ENCODE results near the gene USH2A. TPM values are rescaled to one million over a fixed set of nuclear protein-coding genes. Genes with fewer than 3 reads are reported as not detected.

Gene USH2A
- total and polyA plus RNA-seq, 5 donors from 2014 or later = not detected

GRCh38 chr1:215661033-215661432 is 762.2 kb downstream of the USH2A start:
- Histone ChIP-seq H3K4me3 (ENCODE audit: low read depth, low read length) (no peak overlapping the region), H3K36me3 (ENCODE audit: control insufficient read depth, insufficient read depth, low read length) (no peaks in the 10 kb centered on the region), H3K9me3 (ENCODE audit: control insufficient read depth in 2 of 2, low read length in 2 of 2) (no peaks in the 10 kb centered on the region), H3K27me3 (ENCODE audit: control insufficient read depth, insufficient read depth, low read length) (no peaks in the 10 kb centered on the region), H3K4me1 (ENCODE audit: control insufficient read depth, insufficient read depth, low read length, poor library complexity, severe bottlenecking) (no peaks in the 10 kb centered on the region), H3K27ac (ENCODE audit: insufficient read depth, low read length, poor library complexity, severe bottlenecking) (no peak overlapping the region)
- H3K27ac Mint-ChIP-seq = no peak overlapping the region
- H3K27me3 Mint-ChIP-seq = no peaks in the 10 kb centered on the region
- no peak for DNase-seq
- no peak overlapping the region for H3K4me3 Mint-ChIP-seq
- H3K9me3 Mint-ChIP-seq = peaks cover 0 to 16% (median 4%) of the 10 kb centered on the region in 7 donors
- no peaks in the 10 kb centered on the region for H3K36me3 Mint-ChIP-seq
- no peaks in the 10 kb centered on the region for H3K4me1 Mint-ChIP-seq
- no peak for ATAC-seq (ENCODE audit: low read depth in 2 of 2)

GRCh38 chr1:215660259-215660658 is 763.0 kb downstream of the USH2A start:
- Mint-ChIP-seq H3K4me1 (no peaks in the 10 kb centered on the region), H3K36me3 (no peaks in the 10 kb centered on the region), H3K4me3 (no peak overlapping the region), H3K27me3 (no peaks in the 10 kb centered on the region), H3K9me3 (peaks cover 0 to 16% (median 4%) of the 10 kb centered on the region in 7 donors), H3K27ac (no peak overlapping the region)
- H3K9me3 ChIP-seq (ENCODE audit: control insufficient read depth in 2 of 2, low read length in 2 of 2) = no peaks in the 10 kb centered on the region
- no peaks in the 10 kb centered on the region for H3K27me3 ChIP-seq (ENCODE audit: control insufficient read depth, insufficient read depth, low read length)
- no peaks in the 10 kb centered on the region for H3K4me1 ChIP-seq (ENCODE audit: control insufficient read depth, insufficient read depth, low read length, poor library complexity, severe bottlenecking)
- no peak overlapping the region for H3K4me3 ChIP-seq (ENCODE audit: low read depth, low read length)
- ATAC-seq (ENCODE audit: low read depth in 2 of 2) (no peak), DNase-seq (no peak)
- H3K27ac ChIP-seq (ENCODE audit: insufficient read depth, low read length, poor library complexity, severe bottlenecking) = no peak overlapping the region
- no peaks in the 10 kb centered on the region for H3K36me3 ChIP-seq (ENCODE audit: control insufficient read depth, insufficient read depth, low read length)

GRCh38 chr1:215657047-215657446 is 766.2 kb downstream of the USH2A start:
- no peaks in the 10 kb centered on the region for H3K4me1 Mint-ChIP-seq
- H3K9me3 ChIP-seq (ENCODE audit: control insufficient read depth in 2 of 2, low read length in 2 of 2) = no peaks in the 10 kb centered on the region
- DNase-seq = no peak
- no peaks in the 10 kb centered on the region for H3K36me3 Mint-ChIP-seq
- no peak overlapping the region for H3K27ac Mint-ChIP-seq
- H3K4me3 Mint-ChIP-seq = no peak overlapping the region
- no peaks in the 10 kb centered on the region for H3K4me1 ChIP-seq (ENCODE audit: control insufficient read depth, insufficient read depth, low read length, poor library complexity, severe bottlenecking)
- no peak overlapping the region for H3K27ac ChIP-seq (ENCODE audit: insufficient read depth, low read length, poor library complexity, severe bottlenecking)
- no peak overlapping the region for H3K4me3 ChIP-seq (ENCODE audit: low read depth, low read length)
- peaks cover 0 to 9% (median 4%) of the 10 kb centered on the region in 7 donors for H3K9me3 Mint-ChIP-seq
- ATAC-seq (ENCODE audit: low read depth in 2 of 2) = no peak
- no peaks in the 10 kb centered on the region for H3K27me3 ChIP-seq (ENCODE audit: control insufficient read depth, insufficient read depth, low read length)
- no peaks in the 10 kb centered on the region for H3K36me3 ChIP-seq (ENCODE audit: control insufficient read depth, insufficient read depth, low read length)
- no peaks in the 10 kb centered on the region for H3K27me3 Mint-ChIP-seq

GRCh38 chr1:215652371-215652770 is 770.9 kb downstream of the USH2A start:
- ATAC-seq (ENCODE audit: low read depth in 2 of 2) (no peak), DNase-seq (no peak)
- Histone ChIP-seq H3K36me3 (ENCODE audit: control insufficient read depth, insufficient read depth, low read length) (no peaks in the 10 kb centered on the region), H3K27ac (ENCODE audit: insufficient read depth, low read length, poor library complexity, severe bottlenecking) (no peak overlapping the region), H3K4me1 (ENCODE audit: control insufficient read depth, insufficient read depth, low read length, poor library complexity, severe bottlenecking) (no peaks in the 10 kb centered on the region), H3K27me3 (ENCODE audit: control insufficient read depth, insufficient read depth, low read length) (no peaks in the 10 kb centered on the region), H3K4me3 (ENCODE audit: low read depth, low read length) (no peak overlapping the region), H3K9me3 (ENCODE audit: control insufficient read depth in 2 of 2, low read length in 2 of 2) (no peaks in the 10 kb centered on the region)
- no peaks in the 10 kb centered on the region for H3K4me1 Mint-ChIP-seq
- no peak overlapping the region for H3K4me3 Mint-ChIP-seq
- no peaks in the 10 kb centered on the region for H3K27me3 Mint-ChIP-seq
- no peaks in the 10 kb centered on the region for H3K36me3 Mint-ChIP-seq
- H3K27ac Mint-ChIP-seq = no peak overlapping the region
- peaks cover 0 to 5% (median under 1%) of the 10 kb centered on the region in 7 donors for H3K9me3 Mint-ChIP-seq

DNA sequence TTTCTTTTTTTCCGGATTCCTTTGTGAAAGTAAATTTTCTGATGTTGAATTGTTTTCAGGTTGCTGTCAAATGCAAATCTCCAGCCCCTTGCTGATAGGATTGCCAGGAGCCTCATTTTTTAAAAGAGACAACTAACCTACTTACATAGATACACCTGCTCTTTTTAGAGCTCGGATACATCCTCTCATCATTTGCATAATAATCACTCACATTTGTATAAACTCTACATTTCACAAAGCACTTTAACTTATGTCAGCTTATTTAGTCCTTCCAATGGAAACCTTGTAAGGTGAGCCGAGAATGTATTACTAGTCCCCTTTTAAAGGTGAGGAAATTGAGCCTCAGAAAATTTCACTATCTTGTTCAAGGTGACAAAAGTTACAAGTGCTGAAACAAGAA is 771.4 kb downstream of the USH2A start:
- Mint-ChIP-seq H3K36me3 (no peaks in the 10 kb centered on the region), H3K27ac (no peak overlapping the region), H3K9me3 (peaks cover 0 to 5% (median 0%) of the 10 kb centered on the region in 7 donors), H3K4me3 (no peak overlapping the region), H3K4me1 (no peaks in the 10 kb centered on the region), H3K27me3 (no peaks in the 10 kb centered on the region)
- Histone ChIP-seq H3K4me3 (ENCODE audit: low read depth, low read length) (no peak overlapping the region), H3K27ac (ENCODE audit: insufficient read depth, low read length, poor library complexity, severe bottlenecking) (no peak overlapping the region), H3K36me3 (ENCODE audit: control insufficient read depth, insufficient read depth, low read length) (no peaks in the 10 kb centered on the region), H3K27me3 (ENCODE audit: control insufficient read depth, insufficient read depth, low read length) (no peaks in the 10 kb centered on the region), H3K9me3 (ENCODE audit: control insufficient read depth in 2 of 2, low read length in 2 of 2) (no peaks in the 10 kb centered on the region), H3K4me1 (ENCODE audit: control insufficient read depth, insufficient read depth, low read length, poor library complexity, severe bottlenecking) (no peaks in the 10 kb centered on the region)
- ATAC-seq (ENCODE audit: low read depth in 2 of 2) = no peak
- DNase-seq = no peak

- no peaks in the 10 kb centered on the region for H3K4me1 Mint-ChIP-seq
- Histone ChIP-seq H3K4me1 (ENCODE audit: control insufficient read depth, insufficient read depth, low read length, poor library complexity, severe bottlenecking) (no peaks in the 10 kb centered on the region), H3K9me3 (ENCODE audit: control insufficient read depth in 2 of 2, low read length in 2 of 2) (no peaks in the 10 kb centered on the region), H3K36me3 (ENCODE audit: control insufficient read depth, insufficient read depth, low read length) (no peaks in the 10 kb centered on the region), H3K27me3 (ENCODE audit: control insufficient read depth, insufficient read depth, low read length) (no peaks in the 10 kb centered on the region), H3K4me3 (ENCODE audit: low read depth, low read length) (no peak overlapping the region), H3K27ac (ENCODE audit: insufficient read depth, low read length, poor library complexity, severe bottlenecking) (no peak overlapping the region)
- ATAC-seq (ENCODE audit: low read depth in 2 of 2) = no peak
- no peak overlapping the region for H3K27ac Mint-ChIP-seq
- peaks cover 0 to 10% (median 0%) of the 10 kb centered on the region in 7 donors for H3K9me3 Mint-ChIP-seq
- DNase-seq = no peak
- no peak overlapping the region for H3K4me3 Mint-ChIP-seq
- no peaks in the 10 kb centered on the region for H3K27me3 Mint-ChIP-seq
- H3K36me3 Mint-ChIP-seq = no peaks in the 10 kb centered on the region
These were observed 772.6 kb downstream of the USH2A start for GRCh38 chr1:215650446-215651149.

- no peak overlapping the region for H3K27ac Mint-ChIP-seq
These were observed 774.3 kb downstream of the USH2A start for GRCh38 chr1:215648957-215649356.

GRCh38 chr1:215647738-215648137 is 775.5 kb downstream of the USH2A start:
- H3K9me3 Mint-ChIP-seq = peaks cover 0 to 13% (median 5%) of the 10 kb centered on the region in 7 donors
- H3K4me3 Mint-ChIP-seq = no peak overlapping the region
- Histone ChIP-seq H3K4me3 (ENCODE audit: low read depth, low read length) (no peak overlapping the region), H3K27ac (ENCODE audit: insufficient read depth, low read length, poor library complexity, severe bottlenecking) (no peak overlapping the region), H3K36me3 (ENCODE audit: control insufficient read depth, insufficient read depth, low read length) (no peaks in the 10 kb centered on the region), H3K27me3 (ENCODE audit: control insufficient read depth, insufficient read depth, low read length) (no peaks in the 10 kb centered on the region), H3K9me3 (ENCODE audit: control insufficient read depth in 2 of 2, low read length in 2 of 2) (no peaks in the 10 kb centered on the region), H3K4me1 (ENCODE audit: control insufficient read depth, insufficient read depth, low read length, poor library complexity, severe bottlenecking) (no peaks in the 10 kb centered on the region)
- ATAC-seq (ENCODE audit: low read depth in 2 of 2) = no peak
- H3K27ac Mint-ChIP-seq = no peak overlapping the region
- H3K4me1 Mint-ChIP-seq = no peaks in the 10 kb centered on the region
- H3K36me3 Mint-ChIP-seq = no peaks in the 10 kb centered on the region
- H3K27me3 Mint-ChIP-seq = no peaks in the 10 kb centered on the region
- no peak for DNase-seq

More at GRCh38 chr1:215648957-215649356, 774.3 kb downstream of the USH2A start:
- ATAC-seq (ENCODE audit: low read depth in 2 of 2) (no peak), DNase-seq (no peak)
- H3K27ac ChIP-seq (ENCODE audit: insufficient read depth, low read length, poor library complexity, severe bottlenecking) = no peak overlapping the region
- Mint-ChIP-seq H3K9me3 (peaks cover 0 to 13% (median 5%) of the 10 kb centered on the region in 7 donors), H3K27me3 (no peaks in the 10 kb centered on the region), H3K36me3 (no peaks in the 10 kb centered on the region), H3K4me1 (no peaks in the 10 kb centered on the region), H3K4me3 (no peak overlapping the region)
- H3K36me3 ChIP-seq (ENCODE audit: control insufficient read depth, insufficient read depth, low read length) = no peaks in the 10 kb centered on the region
- no peak overlapping the region for H3K4me3 ChIP-seq (ENCODE audit: low read depth, low read length)
- H3K9me3 ChIP-seq (ENCODE audit: control insufficient read depth in 2 of 2, low read length in 2 of 2) = no peaks in the 10 kb centered on the region
- H3K27me3 ChIP-seq (ENCODE audit: control insufficient read depth, insufficient read depth, low read length) = no peaks in the 10 kb centered on the region
- H3K4me1 ChIP-seq (ENCODE audit: control insufficient read depth, insufficient read depth, low read length, poor library complexity, severe bottlenecking) = no peaks in the 10 kb centered on the region

Data from CD4-positive, CD25-positive, alpha-beta regulatory T cell (primary cell).